Spleen (tissue), 11 donors: ENCODE data around the gene SCAANT1. TPM values are rescaled to one million over a fixed set of nuclear protein-coding genes. Genes with fewer than 3 reads are reported as not detected.

Experiments
- DNase-seq: peaks from one replicate; pipeline ENCODE4 v3.0.0-alpha.2; 2020
- H3K27ac ChIP-seq, 8 donors: fragments of 200-600 bp; sonication (generic) in 7 of 8; 1 replicate in 4 of 8; 2 replicates in 4 of 8; pipeline versions ENCODE4 v1.5.0 to v1.8.0; 2016 to 2021; ENCODE audit warnings: inconsistent platforms in 4 of 8, mild to moderate bottlenecking in 4 of 8, moderate library complexity in 1 of 8
- H3K27me3 ChIP-seq, 7 donors: fragments of 200-600 bp; sonication (generic) in 6 of 7; replicated peaks in 1 of 7; 1 replicate in 4 of 7; 2 replicates in 3 of 7; pipeline versions ENCODE4 v1.5.0 to v1.8.0; 2016 to 2021; ENCODE audit warnings: inconsistent platforms in 3 of 7, mild to moderate bottlenecking in 1 of 7
- H3K36me3 ChIP-seq, 6 donors: fragments of 200-600 bp; sonication (generic) in 5 of 6; 1 replicate in 4 of 6; 2 replicates in 2 of 6; pipeline versions ENCODE4 v1.5.0 to v1.8.0; 2016 to 2021; ENCODE audit warnings: inconsistent platforms in 2 of 6
- H3K4me1 ChIP-seq, 6 donors: fragments of 200-600 bp; sonication (generic) in 5 of 6; 1 replicate in 3 of 6; 2 replicates in 3 of 6; pipeline versions ENCODE4 v1.5.0 to v1.8.0; 2016 to 2021; ENCODE audit warnings: inconsistent platforms in 3 of 6
- H3K4me3 ChIP-seq, 8 donors: fragments of 200-600 bp; sonication (generic) in 7 of 8; 1 replicate in 4 of 8; 2 replicates in 4 of 8; pipeline versions ENCODE4 v1.5.0 to v1.8.0; 2016 to 2021; ENCODE audit warnings: inconsistent platforms in 4 of 8, mild to moderate bottlenecking in 4 of 8, moderate library complexity in 2 of 8
- H3K9me3 ChIP-seq, 8 donors: fragments of 200-600 bp; sonication (generic) in 7 of 8; 1 replicate in 4 of 8; 2 replicates in 4 of 8; pipeline versions ENCODE4 v1.5.0 to v1.8.0; 2016 to 2021; ENCODE audit warnings: inconsistent platforms in 4 of 8
- CTCF ChIP-seq, 11 experiments: fragments of 200-600 bp in 7 of 11; fragments of 450-650 bp in 4 of 11; sonication (generic) in 4 of 11; IDR thresholded peaks in 8 of 11; conservative IDR thresholded peaks in 3 of 11; 1 replicate in 7 of 11; 2 replicates in 4 of 11; pipeline versions ENCODE4 v1.4.0 to v1.8.0; 2016 to 2021; ENCODE audit warnings: antibody characterized with exemption in 11 of 11, inconsistent platforms in 4 of 11, mild to moderate bottlenecking in 1 of 11
- POLR2A ChIP-seq, 3 donors: fragments of 450-650 bp; IDR thresholded peaks; one replicate each; pipeline ENCODE4 v1.5.1; 2017; ENCODE audit warnings: antibody characterized with exemption in 3 of 3, mild to moderate bottlenecking in 1 of 3
- POLR2AphosphoS5 ChIP-seq, 3 donors: sonication (generic); formaldehyde crosslinking; IDR thresholded peaks; one replicate each; pipeline ENCODE4 v1.5.1; 2017; ENCODE audit warnings: antibody characterized with exemption in 3 of 3
- WGBS, 5 donors: extraction: QIAGEN DNeasy Blood & Tissue Kit in 3 of 5; methylation state at CpG; one replicate each; pipeline versions ENCODE4 v1.1.5 to v1.1.7; 2013 to 2018; 5-methylcytosine and 5-hydroxymethylcytosine counted together
- intact Hi-C: fragments of 100-400 bp; cut with DNase I; formaldehyde crosslinking; loops from one replicate; pipeline ENCODE4 v1.15.0; 2023; ENCODE audit warnings: low total_unique reads
- polyA plus RNA-seq, 3 donors: library from polyadenylated mRNA; stranded (reverse); fragments of 200-250 nt; gene quantifications; one replicate each; pipeline ENCODE4 v1.2.1, GENCODE V29; 2013
- total RNA-seq, 7 donors: library from RNA; depleted of rRNA in 3 of 7; stranded (reverse); fragments of >200 nt in 3 of 7; fragmentation: NEBNext Ultra II Directional in 4 of 7; extraction: Animal tissue kit (Norgen Biotek cat#: 25700) in 4 of 7; gene quantifications; one replicate each; pipeline versions ENCODE4 v1.1.0 to v1.2.1, GENCODE V29; 2016 to 2021
- donor health status: healthy with polysubstance abuse.
- donor health status: DM: no; HTN: no; CAD: no; lungs with moderate emphysema.
- donor health status: DM: no; HTN: no; CAD: no.
- donor health status: Bipolar disorder and iron deficiency.
- donor health status: healthy.
- donor health status: DM: no; HTN: no; CAD: no.
- donor health status: DM: yes; HTN: yes; CAD: no.

The SCAANT1 gene
- total and polyA plus RNA-seq, 10 donors = not detected

- TF ChIP-seq POLR2A (IDR thresholded peaks at IDR 0.05) = no peak
- TF ChIP-seq CTCF (IDR thresholded peaks at IDR 0.05 in 8 of 11, conservative IDR thresholded peaks at IDR 0.05 in 3 of 11) = no peak
- TF ChIP-seq POLR2AphosphoS5 (IDR thresholded peaks at IDR 0.05) = no peak
- H3K9me3 ChIP-seq = no peaks in the 10 kb centered on the region
- DNase-seq = no peak
- peaks cover 0 to 28% (median 2%) of the 10 kb centered on the region in 6 donors for H3K36me3 ChIP-seq
- peaks cover 10 to 63% (median 21%) of the 10 kb centered on the region in 6 donors for H3K4me1 ChIP-seq
- no peaks in the 10 kb centered on the region for H3K27me3 ChIP-seq
- no peak overlapping the region for H3K27ac ChIP-seq
- intact Hi-C loops = no loop called here
- no peak overlapping the region for H3K4me3 ChIP-seq
- 74 to 89% (median 82%) methylated on average over 3 of the region's 3 CpGs for WGBS, 5 donors
Measured at GRCh38 chr3:63959146-63959545, 47.0 kb upstream of the SCAANT1 start.

- intact Hi-C loops = no loop called here
Measured at GRCh38 chr3:63955830-63956545, 43.8 kb upstream of the SCAANT1 start.

GRCh38 chr3:63955036-63955650 lies 43.0 kb upstream of the SCAANT1 start:
- Histone ChIP-seq H3K4me1 (peaks cover 13 to 62% (median 31%) of the 10 kb centered on the region in 6 donors), H3K9me3 (no peaks in the 10 kb centered on the region), H3K36me3 (peaks cover 0 to 43% (median 8%) of the 10 kb centered on the region in 6 donors), H3K27ac (no peak overlapping the region), H3K4me3 (no peak overlapping the region), H3K27me3 (no peaks in the 10 kb centered on the region)
- TF ChIP-seq CTCF (IDR thresholded peaks at IDR 0.05 in 8 of 11, conservative IDR thresholded peaks at IDR 0.05 in 3 of 11) (no peak), POLR2AphosphoS5 (IDR thresholded peaks at IDR 0.05) (no peak), POLR2A (IDR thresholded peaks at IDR 0.05) (no peak)
- WGBS, 5 donors = 90 to 96% (median 94%) methylated on average over 3 of the region's 3 CpGs
- no peak for DNase-seq
- intact Hi-C loops = no loop called here

More at GRCh38 chr3:63955830-63956545, 43.8 kb upstream of the SCAANT1 start:
- 87 to 95% (median 94%) methylated on average over 13 of the region's 13 CpGs for WGBS, 5 donors
- Histone ChIP-seq H3K9me3 (no peaks in the 10 kb centered on the region), H3K27me3 (no peaks in the 10 kb centered on the region), H3K4me3 (no peak overlapping the region), H3K36me3 (peaks cover 0 to 43% (median 8%) of the 10 kb centered on the region in 6 donors), H3K4me1 (peaks cover 13 to 62% (median 31%) of the 10 kb centered on the region in 6 donors), H3K27ac (no peak overlapping the region)
- no peak for DNase-seq
- TF ChIP-seq CTCF (IDR thresholded peaks at IDR 0.05 in 8 of 11, conservative IDR thresholded peaks at IDR 0.05 in 3 of 11) (no peak), POLR2A (IDR thresholded peaks at IDR 0.05) (no peak), POLR2AphosphoS5 (IDR thresholded peaks at IDR 0.05) (no peak)

GRCh38 chr3:63954182-63954581 lies 42.0 kb upstream of the SCAANT1 start:
- Histone ChIP-seq H3K4me3 (no peak overlapping the region), H3K27me3 (no peaks in the 10 kb centered on the region), H3K4me1 (peaks cover 12 to 62% (median 28%) of the 10 kb centered on the region in 6 donors), H3K9me3 (no peaks in the 10 kb centered on the region), H3K27ac (no peak overlapping the region), H3K36me3 (peaks cover 0 to 46% (median 8%) of the 10 kb centered on the region in 6 donors)
- intact Hi-C loops = no loop called here
- WGBS, 5 donors = 93 to 98% (median 94%) methylated on average over 5 of the region's 5 CpGs
- TF ChIP-seq CTCF (IDR thresholded peaks at IDR 0.05 in 8 of 11, conservative IDR thresholded peaks at IDR 0.05 in 3 of 11) (no peak), POLR2A (IDR thresholded peaks at IDR 0.05) (no peak), POLR2AphosphoS5 (IDR thresholded peaks at IDR 0.05) (no peak)
- DNase-seq = no peak
